ENCODE data around the gene FAM229A. TPM values are rescaled to one million over a fixed set of nuclear protein-coding genes. Genes with fewer than 3 reads are reported as not detected.
A peak's percentile ranks its signal among the peaks of the same experiment; 100 is the strongest.

Gene FAM229A
- total and polyA plus RNA-seq, 9 of the 15 experiments (the other 6 are each of a cell fraction or from before 2014, with no cell fraction given), result 0.04 to 21.6 (median 7.4) TPM

DNA sequence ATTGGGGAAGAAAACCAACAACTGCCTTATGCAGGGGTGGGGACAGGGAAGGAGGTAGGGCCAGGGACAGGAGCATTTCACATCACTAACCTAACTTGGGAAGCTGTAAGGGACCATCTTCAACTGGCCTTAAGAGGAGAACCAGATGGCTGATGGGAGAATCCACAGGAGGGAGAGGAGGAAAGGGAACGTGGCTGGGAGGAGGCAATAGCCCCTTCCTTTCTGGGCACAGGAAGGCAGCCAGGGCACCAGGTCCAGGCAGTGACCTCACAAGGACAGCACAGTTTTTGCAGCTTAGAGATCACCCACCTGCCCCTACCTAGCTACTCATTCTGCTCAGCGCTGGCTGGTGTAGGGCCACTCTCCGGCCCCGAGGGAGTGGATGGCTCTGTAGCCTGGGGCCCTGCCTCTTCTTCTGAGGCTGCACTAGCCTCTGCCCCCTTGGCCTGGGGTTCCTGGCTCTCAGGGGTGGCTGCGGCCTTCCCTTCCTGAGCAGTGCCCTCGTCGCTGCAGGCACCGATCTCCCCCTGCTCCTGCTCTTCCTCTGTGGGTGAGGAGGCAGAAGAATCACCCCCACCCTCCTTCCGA is 27.9 kb downstream of the FAM229A start (continued):
- TF ChIP-seq, protein P1, sequence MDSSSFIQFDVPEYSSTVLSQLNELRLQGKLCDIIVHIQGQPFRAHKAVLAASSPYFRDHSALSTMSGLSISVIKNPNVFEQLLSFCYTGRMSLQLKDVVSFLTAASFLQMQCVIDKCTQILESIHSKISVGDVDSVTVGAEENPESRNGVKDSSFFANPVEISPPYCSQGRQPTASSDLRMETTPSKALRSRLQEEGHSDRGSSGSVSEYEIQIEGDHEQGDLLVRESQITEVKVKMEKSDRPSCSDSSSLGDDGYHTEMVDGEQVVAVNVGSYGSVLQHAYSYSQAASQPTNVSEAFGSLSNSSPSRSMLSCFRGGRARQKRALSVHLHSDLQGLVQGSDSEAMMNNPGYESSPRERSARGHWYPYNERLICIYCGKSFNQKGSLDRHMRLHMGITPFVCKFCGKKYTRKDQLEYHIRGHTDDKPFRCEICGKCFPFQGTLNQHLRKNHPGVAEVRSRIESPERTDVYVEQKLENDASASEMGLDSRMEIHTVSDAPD (CRISPR knock-in tag; IDR thresholded peaks at IDR 0.05), result no peak
- TF ChIP-seq FUS (optimal IDR thresholded peaks at IDR 0.05; ENCODE audit: low read depth, low read length) (no peak), ESRRB (CRISPR knock-in tag; IDR thresholded peaks at IDR 0.05; ENCODE audit: borderline replicate concordance) (no peak), SMC3 (conservative IDR thresholded peaks at IDR 0.05; ENCODE audit: insufficient read depth, low read depth, low read length) (no peak), ARHGAP35 (IDR thresholded peaks at IDR 0.05; ENCODE audit: partially characterized antibody) (no peak), ZNF121 (CRISPR knock-in tag; conservative IDR thresholded peaks at IDR 0.05) (no peak), TCF7 (IDR thresholded peaks at IDR 0.05; ENCODE audit: borderline replicate concordance) (no peak), NFIX (CRISPR knock-in tag; IDR thresholded peaks at IDR 0.05; ENCODE audit: low read depth) (no peak), PTBP1 (IDR thresholded peaks at IDR 0.05; ENCODE audit: low read depth, low read length) (no peak), CTBP1 (IDR thresholded peaks at IDR 0.05; ENCODE audit: borderline replicate concordance) (peak; percentile 88), TAF15 (IDR thresholded peaks at IDR 0.05; ENCODE audit: low read depth, low read length) (0 out of 2 replicates have a peak, but pooled peaks have one; percentile 61), NFE2 (IDR thresholded peaks at IDR 0.05; ENCODE audit: low read depth) (no peak), PRPF4 (IDR thresholded peaks at IDR 0.05; ENCODE audit: insufficient read depth, low read depth, low read length, poor library complexity, severe bottlenecking) (no peak), POLR2A (conservative IDR thresholded peaks at IDR 0.05) (peak; percentile 72), SREBF2 (CRISPR knock-in tag; IDR thresholded peaks at IDR 0.05) (no peak), ZNF124 (CRISPR knock-in tag; IDR thresholded peaks at IDR 0.05) (no peak), POLR2AphosphoS5 (IDR thresholded peaks at IDR 0.05; ENCODE audit: control insufficient read depth, insufficient read depth, low read depth, low read length) (peak; percentile 66; the same call in 1 of the 2 replicates), CHD1 (IDR thresholded peaks at IDR 0.05; ENCODE audit: low read length) (peak; percentile 1), HDAC1 (IDR thresholded peaks at IDR 0.05) (peak in 1 of 2 experiments; percentile 34; a peak in 1 of 4 replicates), SUPT5H (IDR thresholded peaks at IDR 0.05) (peak; percentile 71)
- TF ChIP-seq, protein P2, sequence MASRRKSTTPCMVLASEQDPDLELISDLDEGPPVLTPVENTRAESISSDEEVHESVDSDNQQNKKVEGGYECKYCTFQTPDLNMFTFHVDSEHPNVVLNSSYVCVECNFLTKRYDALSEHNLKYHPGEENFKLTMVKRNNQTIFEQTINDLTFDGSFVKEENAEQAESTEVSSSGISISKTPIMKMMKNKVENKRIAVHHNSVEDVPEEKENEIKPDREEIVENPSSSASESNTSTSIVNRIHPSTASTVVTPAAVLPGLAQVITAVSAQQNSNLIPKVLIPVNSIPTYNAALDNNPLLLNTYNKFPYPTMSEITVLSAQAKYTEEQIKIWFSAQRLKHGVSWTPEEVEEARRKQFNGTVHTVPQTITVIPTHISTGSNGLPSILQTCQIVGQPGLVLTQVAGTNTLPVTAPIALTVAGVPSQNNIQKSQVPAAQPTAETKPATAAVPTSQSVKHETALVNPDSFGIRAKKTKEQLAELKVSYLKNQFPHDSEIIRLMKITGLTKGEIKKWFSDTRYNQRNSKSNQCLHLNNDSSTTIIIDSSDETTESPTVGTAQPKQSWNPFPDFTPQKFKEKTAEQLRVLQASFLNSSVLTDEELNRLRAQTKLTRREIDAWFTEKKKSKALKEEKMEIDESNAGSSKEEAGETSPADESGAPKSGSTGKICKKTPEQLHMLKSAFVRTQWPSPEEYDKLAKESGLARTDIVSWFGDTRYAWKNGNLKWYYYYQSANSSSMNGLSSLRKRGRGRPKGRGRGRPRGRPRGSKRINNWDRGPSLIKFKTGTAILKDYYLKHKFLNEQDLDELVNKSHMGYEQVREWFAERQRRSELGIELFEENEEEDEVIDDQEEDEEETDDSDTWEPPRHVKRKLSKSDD (conservative IDR thresholded peaks at IDR 0.05; ENCODE audit: low read length), result no peak
- TF ChIP-seq, protein P3, sequence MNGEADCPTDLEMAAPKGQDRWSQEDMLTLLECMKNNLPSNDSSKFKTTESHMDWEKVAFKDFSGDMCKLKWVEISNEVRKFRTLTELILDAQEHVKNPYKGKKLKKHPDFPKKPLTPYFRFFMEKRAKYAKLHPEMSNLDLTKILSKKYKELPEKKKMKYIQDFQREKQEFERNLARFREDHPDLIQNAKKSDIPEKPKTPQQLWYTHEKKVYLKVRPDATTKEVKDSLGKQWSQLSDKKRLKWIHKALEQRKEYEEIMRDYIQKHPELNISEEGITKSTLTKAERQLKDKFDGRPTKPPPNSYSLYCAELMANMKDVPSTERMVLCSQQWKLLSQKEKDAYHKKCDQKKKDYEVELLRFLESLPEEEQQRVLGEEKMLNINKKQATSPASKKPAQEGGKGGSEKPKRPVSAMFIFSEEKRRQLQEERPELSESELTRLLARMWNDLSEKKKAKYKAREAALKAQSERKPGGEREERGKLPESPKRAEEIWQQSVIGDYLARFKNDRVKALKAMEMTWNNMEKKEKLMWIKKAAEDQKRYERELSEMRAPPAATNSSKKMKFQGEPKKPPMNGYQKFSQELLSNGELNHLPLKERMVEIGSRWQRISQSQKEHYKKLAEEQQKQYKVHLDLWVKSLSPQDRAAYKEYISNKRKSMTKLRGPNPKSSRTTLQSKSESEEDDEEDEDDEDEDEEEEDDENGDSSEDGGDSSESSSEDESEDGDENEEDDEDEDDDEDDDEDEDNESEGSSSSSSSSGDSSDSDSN (IDR thresholded peaks at IDR 0.05; ENCODE audit: borderline replicate concordance in 1 of 2, low read depth in 2 of 2, low read length in 2 of 2), result no peak

Measured in K562 (cell line).